ENCODE results near the gene ZNF821. TPM values are rescaled to one million over a fixed set of nuclear protein-coding genes. Genes with fewer than 3 reads are reported as not detected.

ZNF821 gene
- total RNA-seq, 4 donors from 2014 or later: 3.4 to 6.3 (median 4.3) TPM

DNA sequence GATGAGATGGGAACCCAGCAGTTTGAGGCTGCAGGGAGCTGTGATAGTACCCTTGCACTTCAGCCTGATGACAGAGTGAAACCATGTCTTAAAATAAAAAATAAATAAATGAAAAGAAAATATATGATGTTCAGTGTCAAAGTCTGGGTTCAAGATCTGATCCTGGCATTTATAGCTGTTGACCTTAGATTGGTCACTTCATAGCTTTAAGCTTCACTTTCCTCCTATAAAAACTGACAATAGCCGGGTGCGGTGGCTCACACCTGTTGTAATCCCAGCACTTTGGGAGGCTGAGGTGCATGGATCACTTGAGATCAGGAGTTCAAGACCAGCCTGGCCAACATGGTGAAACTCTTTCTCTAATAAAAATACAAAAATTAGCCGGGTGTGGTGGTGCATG is 5.2 kb upstream of the ZNF821 start:
- TF ChIP-seq, protein P1, sequence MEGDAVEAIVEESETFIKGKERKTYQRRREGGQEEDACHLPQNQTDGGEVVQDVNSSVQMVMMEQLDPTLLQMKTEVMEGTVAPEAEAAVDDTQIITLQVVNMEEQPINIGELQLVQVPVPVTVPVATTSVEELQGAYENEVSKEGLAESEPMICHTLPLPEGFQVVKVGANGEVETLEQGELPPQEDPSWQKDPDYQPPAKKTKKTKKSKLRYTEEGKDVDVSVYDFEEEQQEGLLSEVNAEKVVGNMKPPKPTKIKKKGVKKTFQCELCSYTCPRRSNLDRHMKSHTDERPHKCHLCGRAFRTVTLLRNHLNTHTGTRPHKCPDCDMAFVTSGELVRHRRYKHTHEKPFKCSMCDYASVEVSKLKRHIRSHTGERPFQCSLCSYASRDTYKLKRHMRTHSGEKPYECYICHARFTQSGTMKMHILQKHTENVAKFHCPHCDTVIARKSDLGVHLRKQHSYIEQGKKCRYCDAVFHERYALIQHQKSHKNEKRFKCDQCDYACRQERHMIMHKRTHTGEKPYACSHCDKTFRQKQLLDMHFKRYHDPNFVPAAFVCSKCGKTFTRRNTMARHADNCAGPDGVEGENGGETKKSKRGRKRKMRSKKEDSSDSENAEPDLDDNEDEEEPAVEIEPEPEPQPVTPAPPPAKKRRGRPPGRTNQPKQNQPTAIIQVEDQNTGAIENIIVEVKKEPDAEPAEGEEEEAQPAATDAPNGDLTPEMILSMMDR (IDR thresholded peaks at IDR 0.05; ENCODE audit: low read depth): no peak

DNA sequence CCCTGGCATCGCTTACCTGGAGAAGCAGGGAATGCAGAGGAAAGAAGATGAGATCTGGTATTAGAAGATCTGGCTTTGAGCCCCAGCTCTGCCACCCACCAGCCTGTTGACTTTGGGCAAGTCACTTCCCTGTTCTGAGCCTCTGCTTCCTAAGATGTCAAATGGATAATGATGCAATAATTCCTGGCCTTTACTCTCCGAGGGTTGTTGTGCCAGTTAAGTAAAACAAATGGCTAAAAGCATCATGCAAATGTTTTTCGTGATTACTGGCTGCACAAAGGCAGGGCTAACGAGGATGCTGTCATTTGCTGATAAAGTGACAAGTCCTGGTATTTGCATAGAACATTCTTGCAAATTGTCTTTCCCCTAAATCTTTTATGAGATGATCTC is 1.3 kb upstream of the ZNF821 start:
- TF ChIP-seq, protein P1 (IDR thresholded peaks at IDR 0.05; ENCODE audit: low read depth): no peak

DNA sequence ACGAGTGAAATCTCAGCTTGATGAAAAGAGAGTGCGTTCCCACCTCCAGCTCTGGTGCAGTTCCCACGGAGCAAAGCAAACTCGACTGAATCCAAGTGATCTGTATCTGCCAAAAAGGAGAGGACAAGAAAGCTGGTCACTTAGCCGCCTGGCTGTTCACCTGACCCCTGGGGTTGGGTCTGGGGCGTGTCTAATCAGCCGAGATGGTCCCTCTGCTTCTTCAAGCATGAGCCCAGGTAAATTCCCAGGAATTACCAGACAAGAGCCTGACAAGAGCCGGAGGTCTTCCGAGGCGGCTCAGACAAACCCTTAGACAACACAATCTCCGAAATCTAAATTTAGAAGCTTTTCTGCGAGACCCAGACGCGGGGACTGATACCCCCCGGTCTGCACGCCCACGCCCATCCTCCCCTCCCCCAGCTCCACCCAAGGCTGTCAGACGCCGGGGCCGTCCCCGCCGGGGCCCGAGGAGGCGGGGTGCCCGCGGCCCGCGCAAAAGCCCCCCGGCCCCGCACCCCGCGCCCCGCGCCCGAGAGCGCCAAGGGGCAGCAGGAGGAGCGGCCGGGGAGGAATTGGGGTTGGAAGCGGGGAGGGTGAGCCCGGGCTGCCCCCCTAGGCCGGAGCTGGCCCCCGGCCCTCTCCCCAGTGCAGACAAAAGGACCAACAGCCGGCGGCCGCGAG is 674 bp downstream of the ZNF821 start:
- TF ChIP-seq, protein P1 (IDR thresholded peaks at IDR 0.05; ENCODE audit: low read depth): no peak

DNA sequence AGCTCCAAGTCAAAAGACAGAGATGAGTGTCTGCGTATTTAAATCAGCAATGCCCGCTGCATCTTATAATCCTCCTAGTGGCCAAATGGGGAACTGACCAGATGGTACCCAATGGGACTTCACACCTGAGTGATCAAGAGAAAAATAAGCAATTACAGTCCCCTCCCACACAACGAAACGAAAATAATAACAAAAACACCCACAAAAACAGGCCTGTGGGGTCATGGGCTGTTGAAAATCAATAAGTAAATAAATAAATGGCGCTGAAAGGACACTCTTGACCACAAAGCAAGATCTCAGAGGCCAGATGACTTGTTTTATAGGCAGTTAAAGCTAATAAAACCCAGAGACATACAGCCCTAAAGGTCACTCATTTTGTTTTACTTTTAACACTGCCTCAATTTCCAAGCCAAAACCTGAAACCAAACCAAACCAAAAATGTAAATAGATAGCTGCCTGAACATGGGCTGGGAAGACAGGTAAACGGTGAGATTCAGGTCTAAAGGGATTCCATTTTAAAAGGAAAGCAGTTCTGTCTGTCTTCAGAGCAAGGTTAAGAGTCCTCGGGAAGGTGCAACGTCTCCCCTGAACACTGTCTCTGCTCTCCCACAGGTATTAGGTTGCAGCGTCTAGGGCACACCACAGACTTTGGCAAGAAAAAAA is 1.3 kb downstream of the ZNF821 start:
- TF ChIP-seq, protein P1 (IDR thresholded peaks at IDR 0.05; ENCODE audit: low read depth): no peak

DNA sequence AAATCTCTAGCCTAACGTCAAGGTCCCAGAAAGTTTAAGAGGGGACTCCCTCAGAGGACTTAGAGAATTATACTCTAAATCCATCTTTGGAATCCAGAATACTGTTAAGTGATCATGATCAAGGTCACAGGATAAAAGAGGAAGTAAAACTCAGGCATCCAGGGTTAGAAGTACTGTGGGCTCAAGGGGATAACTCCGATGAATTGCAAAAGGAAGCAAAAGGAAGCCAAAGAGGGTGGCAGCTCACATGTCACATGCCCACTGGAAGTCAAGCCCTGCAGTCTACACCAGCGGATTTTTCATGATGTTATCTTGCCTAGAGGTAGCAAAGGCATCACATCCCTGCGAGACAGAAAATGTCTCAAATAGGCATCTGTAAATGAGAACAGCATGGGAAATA is 3.8 kb downstream of the ZNF821 start:
- TF ChIP-seq, protein P1 (IDR thresholded peaks at IDR 0.05; ENCODE audit: low read depth): no peak

DNA sequence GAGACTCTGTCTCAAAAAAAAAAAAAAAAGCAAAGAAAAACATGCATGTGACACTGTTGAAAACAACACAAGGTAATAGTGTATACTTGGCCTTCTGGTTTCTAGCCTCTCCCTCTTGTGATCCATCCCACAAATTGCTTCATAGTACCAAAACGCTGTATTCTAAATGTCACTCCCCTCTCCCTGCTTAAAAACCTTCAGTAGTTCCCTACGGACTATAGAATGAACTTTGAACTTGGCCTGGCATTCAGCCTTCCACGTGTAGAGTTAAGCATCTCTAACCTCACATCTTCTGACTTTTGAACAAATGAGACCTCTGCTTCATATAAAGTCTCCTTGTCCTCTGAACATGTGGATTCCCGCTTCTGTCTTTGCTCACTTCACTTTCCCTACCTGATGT is 5.1 kb downstream of the ZNF821 start:
- TF ChIP-seq, protein P1 (IDR thresholded peaks at IDR 0.05; ENCODE audit: low read depth): no peak

DNA sequence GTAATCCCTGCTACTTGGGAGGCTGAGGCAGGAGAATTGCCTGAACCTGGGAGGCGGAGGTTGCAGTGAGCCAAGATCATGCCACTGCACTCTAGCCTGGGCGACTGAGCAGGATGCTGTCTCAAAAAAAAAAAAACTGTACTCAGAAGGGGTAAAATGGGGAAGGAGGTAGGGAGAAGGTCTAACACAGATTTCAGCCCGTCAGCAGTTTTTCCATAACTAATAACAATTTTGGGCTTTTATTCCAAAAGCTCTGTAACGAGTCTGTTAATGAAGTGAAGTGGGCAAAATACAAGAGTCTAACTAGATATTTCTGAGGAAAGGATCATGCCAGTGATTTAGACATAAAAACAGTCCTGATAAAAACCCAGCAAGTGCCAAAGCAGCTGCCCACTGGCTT is 10.8 kb downstream of the ZNF821 start:
- TF ChIP-seq, protein P1 (IDR thresholded peaks at IDR 0.05; ENCODE audit: low read depth): no peak

Data from subcutaneous adipose tissue (tissue), 4 donors.